Fibroblast of skin of right biceps (primary cell): ENCODE measurements around the gene TRPM6.

Source experiments
- DNase-seq: peaks from one replicate; pipeline ENCODE4 v3.0.0-alpha.2; 2013

The TRPM6 gene

DNA sequence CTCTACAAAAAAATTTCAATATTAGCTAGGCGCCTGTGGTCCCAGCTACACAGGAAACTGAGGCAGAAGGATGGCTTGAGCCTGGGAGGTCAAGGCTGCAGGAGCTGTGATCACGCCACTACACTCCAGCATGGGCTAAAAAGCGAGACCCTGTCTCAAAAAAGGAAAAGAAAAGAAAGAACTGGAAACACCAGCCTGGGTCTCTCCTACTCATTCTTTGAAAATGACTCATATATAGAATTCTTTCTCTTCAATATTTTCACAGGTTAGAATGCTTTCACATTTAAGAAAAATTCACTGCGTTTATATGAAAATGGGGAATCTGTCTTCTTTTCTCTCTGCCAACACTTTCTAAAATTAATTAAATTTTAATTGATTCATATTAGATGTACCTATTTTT lies 115.6 kb downstream of the TRPM6 start:
- no peak for DNase-seq

DNA sequence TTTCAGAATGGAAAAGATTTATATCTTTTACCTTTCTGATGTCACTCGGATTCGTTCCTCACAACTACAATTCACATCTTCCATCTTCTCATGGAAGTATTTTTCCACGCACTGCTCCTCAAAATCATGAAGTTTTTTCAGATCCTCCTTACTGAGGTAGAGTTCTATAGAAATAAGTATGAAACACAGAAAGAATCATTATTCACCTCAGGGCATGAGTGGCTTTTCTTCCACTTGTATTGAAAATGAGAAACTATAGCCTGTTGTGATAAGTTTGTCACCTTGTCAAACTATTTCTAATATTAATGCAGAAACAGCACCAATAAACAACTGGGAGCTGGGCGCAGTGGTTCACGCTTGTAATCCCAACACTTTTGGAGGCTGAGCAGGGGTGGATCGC lies 116.0 kb downstream of the TRPM6 start:
- no peak for DNase-seq

DNA sequence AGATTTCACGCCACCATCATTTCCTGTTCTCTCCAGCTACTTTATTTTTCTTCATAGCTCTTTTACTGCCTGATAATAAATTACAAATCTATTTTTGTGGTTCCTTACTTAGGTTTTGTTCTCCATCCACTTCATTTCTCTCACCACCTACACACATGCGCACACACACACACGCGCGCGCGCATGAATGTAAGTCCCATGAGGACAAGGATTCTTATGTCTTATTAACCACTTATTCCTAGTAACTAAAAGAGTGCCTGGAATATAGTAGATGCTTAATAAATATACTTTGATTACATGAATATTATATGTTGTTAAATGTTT lies 116.5 kb downstream of the TRPM6 start:
- no peak for DNase-seq

DNA sequence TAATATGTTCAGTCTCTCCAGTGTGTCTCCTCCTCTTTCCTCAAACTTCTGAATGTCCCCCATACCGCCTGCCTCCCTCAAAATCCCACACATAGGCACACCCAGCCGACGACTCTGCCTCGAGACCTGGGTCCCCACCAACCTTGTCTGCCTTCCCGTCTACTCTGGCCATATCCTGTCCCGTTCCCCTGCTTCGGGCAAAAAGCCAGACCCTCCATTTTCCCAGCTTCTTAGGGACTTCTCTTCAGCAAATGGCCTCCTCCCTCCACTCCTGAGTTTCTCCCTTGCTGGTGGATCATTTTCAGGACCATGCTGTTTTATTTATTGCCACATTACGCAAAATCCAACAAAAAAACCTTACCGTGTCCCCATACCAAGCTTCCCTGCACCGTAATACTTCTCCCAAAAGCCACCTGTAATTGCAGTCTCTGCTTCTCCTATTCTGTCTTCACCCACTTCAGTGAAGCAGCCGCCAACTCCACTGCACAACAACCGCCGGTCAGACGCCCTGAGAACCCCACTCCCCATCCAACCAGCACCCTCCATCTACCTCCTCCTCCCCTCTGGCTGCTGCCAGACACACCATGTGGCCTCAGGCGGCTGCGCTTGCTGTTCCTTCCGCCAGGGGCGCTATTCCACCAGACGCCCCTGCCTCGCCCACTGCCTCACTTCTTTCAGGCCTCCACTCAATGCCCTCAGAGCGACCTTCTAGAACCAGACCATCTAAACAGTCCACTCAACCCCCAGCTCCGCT lies 117.0 kb downstream of the TRPM6 start:
- peak; percentile 20 for DNase-seq

DNA sequence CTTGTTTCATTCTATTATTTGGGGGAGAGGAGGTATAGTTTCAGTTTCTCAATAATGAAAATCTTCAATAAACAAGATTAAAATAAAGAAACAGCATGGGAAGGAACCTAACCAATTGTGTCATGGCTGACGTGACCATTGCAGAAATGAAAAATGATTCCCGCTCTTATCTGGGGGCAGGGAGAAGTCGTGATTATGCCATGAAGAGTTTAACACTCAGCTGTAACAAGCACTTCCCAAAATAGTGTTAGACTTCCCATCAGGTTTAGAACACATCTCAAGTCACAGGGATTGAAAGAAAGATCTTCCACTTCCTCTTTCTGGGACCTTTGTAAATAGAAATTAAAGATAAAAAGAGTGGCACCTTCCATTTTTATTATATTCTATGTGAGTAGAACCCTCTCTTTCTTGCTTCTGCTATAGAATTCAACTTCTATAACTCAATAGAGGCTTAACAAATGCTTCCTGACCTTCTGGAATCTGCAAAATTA lies 122.2 kb downstream of the TRPM6 start:
- DNase-seq = no peak

DNA sequence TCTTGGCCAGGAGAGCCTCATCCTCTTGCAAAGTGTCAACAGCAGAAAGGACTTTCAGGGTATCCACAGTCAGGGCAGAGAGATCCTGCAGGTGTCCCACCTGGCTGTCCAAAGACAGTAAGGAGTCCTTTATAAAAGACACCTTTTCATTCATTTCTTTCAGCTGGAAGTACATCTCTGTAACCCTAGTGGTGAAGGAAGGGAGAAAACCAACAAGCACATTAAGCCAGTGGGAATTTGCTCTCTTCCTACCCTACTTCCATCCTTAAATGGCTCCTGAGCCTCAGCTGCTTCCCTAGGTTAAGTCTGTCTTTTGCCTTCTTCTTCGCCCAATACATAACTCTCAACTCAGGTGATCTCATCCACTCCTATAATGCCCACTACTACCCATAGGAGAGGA lies 124.8 kb downstream of the TRPM6 start:
- DNase-seq = no peak

DNA sequence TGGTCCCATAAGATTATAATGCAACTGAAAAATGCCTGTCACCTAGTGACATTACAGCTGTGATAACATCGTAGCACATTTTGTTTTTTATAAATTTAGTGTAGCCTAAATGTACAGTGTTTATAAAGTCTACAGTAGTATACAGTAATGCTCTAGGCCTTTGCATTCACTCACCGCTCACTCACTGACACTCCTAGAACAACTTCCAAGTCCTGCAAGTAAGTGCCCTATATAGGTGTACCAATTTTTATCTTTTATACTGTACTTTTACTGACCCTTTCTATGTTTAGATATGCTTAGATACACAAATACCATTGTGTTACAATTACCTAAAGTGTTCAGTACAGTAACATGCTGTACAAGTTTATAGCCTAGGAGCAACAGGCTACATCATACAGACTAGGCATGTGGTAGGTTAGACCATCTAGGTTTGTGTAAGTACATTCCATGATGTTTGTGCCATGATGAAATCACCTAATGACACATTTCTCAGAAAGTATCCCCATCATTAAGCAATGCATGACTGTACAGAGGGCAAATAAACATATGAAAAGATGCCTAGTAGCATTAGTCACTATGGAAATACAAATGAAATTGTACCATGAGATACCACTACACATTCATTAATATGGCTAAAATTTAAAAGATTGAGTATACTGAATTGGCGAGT lies 127.6 kb downstream of the TRPM6 start:
- DNase-seq = peak; percentile 90

DNA sequence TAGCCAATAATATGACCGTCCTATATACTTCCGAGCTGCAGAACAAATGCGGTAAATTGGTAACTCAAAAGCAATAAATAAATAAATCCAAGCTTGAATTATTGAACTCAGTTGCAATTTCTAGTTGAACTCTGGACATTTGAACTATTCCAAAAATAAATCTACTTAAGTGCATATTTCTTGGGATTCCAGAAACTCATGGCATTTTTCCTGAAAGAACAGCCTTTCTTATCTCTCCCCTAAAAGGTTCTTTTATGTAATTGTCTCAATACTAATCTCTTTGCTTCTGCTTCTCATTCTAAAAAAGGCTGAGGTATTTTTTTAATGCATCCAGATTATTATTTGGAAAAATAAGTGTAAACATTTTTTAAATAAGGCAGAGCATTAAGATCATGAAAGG lies 131.7 kb downstream of the TRPM6 start:
- no peak for DNase-seq

DNA sequence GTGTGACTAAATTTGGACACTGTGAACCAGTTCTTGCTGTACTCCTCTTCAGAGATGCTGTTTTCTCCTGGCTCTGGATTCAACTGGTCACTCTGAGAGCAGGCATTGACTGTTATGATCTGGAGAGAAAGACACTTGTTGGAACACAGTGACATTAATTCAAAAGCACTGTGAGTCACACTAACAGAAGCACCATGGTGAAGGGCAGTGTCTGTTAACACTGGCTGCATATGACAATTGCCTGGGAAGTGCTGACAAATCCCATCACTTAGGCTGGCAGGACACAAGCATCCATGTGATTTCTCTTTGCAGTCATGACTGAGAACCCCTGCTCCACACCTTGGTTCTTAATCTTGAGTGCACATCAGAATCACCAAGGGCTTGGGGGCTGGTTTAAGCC lies 132.4 kb downstream of the TRPM6 start:
- no peak for DNase-seq

DNA sequence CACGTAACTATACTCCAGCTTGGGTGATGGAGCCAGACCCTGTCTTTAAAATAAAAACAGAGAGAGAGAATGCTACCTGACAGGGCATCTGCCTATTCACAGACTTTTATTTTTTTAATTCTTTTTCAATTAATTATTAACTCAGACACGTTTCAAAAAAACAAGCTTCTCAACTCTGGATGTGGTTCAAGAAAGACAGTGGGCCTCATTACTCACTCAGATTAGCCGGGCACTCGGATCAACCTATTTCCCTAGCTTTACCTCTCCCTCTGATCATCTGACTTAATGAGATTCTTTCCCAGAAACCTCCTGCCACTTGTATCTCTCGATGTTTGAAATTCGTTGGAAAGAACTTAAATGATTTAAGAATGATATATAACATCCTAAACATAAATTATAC lies 134.1 kb downstream of the TRPM6 start:
- DNase-seq = no peak

DNA sequence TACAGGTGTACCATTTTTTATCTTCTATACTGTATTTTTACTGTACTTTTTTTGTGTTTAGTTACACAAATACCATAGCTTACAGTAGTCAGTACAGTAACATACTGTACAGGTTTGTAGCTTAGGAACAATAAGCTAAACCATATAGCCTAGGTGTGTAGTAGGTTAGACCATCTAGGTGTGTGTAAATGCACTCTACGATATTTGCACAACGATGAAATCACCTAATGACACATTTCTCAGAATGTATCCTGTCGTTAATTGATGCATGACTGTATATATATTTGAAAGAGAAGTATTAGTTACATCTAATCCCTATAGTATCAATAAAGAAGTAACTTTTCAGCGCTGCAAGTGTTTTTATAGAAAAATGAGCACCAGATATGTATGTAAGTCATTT lies 138.8 kb downstream of the TRPM6 start:
- no peak for DNase-seq

DNA sequence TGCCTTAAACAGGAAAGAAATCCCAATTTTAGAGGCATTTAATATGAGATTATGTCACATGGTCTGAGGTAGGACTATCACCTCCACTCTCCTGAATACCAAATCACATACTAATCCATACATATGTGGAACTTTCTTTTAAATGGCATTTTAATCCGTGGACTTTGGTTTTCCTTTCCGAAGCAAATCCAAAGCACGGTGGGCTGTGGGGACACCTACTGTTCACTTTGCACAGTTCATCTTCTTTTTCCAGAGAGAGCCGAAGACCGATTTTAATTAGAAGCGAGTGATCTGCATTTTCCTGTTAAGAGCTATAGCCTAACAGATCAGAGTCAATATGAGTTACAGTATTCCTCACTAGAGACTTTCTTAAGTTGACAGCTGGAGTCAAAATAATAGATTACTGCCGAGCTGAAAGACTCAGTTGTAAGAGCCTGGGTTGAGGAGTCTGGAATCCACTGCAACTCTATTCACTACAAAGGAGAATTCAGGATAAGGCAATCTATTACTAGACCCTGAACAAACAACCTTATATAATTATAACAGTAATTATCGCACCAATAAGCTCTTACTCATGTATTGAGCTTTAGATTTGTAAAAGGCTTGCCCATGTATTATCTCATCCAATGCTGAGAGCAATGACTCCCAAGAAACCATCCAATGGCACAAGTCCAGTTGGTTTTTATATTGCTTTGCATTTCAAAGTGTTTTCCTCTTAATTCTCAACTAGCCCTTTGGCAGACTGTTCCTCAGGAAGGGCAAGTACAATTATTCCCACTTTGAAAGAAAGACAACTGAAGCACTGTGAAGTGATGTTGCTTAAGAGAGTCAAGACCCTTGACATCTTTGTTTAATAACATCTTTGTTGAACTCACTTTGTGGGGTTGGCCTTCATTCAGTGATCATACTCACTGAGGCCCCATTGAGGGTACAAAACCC lies 144.7 kb downstream of the TRPM6 start:
- peak; percentile 26 for DNase-seq

DNA sequence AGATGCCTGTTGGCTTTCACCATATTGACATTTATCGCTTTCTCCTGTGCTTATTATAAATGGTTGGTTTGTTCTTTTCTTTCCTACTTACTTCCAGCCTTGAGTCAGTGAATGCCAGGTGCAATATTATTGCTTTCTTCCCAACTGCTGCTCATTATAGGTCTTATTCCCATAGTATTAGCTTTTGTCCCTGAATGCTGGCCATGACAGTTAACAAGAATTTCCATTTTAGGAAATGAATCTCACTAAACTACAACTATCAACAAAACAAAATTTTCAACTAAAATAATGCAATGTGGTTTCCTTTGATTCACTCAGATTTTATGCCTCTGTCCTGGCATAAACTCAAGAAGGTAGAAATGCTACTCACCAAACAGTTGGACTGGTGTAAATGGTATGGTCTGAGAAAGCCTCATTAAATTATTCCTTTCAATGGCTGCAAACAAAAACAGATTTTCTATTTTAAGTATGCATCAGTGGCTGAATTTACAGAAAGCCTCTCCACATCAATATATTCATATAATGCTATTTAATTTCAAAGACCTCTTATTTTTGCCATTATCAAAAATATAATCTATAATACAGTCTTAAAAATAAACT lies 145.4 kb downstream of the TRPM6 start:
- no peak for DNase-seq

DNA sequence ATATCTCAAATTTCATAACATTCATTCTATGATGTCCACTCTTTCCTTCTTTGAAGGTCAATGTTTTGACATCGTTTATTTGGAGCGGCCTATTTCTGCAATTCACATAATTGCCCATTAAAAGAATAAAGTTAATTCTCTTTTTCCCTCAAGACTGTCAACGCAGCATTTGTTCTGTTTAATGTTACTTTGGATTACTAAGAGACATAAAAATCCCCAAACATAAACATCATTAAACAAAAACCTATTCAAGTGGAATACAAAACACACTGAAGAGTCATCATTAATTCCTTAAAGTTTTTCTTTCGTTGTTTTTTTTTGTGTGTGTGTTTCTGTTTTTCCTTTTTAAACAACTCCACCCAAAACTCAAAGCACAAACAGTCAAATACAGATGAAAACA lies 151.1 kb downstream of the TRPM6 start:
- DNase-seq = no peak

DNA sequence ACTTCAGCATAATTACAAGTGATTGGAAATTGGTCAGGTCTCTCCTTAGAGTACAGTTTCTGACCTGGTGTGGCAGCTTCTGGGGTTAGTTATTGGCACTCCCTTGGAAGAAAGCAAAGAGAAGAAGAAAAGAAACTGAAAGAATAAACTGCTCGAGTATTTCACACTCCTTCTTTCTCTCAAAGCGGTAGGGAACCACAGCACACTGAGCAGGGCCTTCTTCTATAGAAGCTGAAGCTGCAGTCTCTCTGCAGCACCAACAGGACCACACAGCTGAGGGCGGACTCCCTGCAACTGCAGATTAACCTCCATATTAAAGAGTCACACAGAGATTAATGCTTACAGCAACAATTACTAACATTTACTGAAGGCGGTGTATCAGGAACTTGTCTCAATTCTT lies 152.0 kb downstream of the TRPM6 start:
- no peak for DNase-seq

DNA sequence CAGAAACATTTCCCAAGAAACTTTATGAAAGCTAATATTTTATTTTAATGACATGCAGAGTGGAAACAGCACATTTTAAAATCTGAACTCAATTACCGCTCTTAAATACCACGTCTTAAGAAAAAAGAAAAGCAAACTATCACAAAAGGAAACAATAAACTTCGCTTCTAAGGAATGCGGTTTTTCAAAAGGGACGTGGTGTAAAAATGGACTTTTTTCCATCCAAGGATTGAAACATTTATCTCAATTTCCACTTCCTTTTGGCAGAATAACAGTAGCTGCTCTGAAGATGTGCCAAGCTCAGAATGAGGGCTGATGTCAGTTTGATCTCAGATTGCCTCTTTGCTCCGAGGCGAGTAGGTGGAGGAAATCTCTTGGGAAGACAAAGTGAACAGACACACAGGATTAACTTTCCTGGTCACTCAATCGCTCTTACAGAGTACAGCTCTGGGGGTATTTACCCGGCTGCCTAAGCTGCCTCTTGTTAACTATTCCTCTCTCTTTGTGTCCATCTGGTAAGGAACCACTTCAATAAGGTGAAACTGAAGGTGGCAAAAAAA lies 158.5 kb downstream of the TRPM6 start:
- DNase-seq = peak; percentile 11

DNA sequence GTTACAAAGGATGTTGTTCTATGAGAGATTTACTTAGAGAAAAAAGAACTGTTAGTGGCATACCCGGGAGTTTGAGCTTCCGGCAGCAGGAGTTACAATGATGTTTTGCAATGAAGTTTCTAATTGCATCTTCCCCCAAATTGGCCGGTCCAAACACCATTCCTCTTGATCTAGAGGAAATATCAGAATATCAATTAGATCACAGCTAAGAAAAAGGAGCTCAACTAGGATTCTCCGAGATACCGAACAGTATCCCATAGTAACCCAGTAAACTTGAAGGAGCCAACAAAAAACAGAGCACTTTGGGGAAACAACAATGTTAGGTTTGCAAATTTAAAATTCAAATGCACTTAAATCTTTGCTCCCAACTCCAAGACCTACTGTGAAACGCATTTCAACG lies 159.5 kb downstream of the TRPM6 start:
- no peak for DNase-seq

DNA sequence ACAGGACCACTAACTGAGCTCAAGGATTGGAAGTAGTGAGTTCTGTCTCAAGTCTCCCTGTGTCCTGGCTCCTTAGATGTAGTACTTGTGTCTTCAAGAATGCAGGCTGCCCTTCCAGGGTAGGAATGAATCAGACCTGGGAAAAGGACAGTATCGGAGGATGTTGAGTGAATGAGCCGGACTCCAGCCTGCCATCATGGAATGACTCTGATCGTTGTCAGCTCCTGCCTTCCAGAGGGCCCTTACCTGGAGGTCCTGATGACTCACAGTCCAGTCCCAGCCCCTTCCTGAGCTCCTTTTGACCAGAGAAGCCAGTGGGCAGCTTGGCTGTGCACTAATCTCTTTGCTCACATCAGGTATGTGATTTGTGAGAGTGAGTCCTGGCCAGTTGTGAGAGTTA lies 161.1 kb downstream of the TRPM6 start:
- no peak for DNase-seq

DNA sequence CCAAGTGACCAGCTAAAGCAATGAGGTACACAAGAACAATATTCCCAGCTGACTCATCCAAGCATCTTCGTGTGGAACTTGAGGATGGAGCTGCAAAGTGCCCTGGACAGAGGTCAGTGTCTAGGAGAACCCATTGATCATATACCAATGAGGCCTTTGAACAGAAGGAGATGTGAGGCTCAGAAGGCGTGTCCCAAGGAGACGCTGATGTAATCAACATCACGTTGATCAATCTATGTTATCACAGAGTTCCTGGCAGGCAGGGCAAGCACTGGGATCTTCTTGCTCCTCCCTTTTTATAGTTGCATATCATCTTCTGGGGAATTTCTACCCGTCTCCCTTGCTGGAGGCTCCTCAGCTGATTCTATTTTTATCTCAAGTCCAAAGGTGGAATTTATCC lies 163.4 kb downstream of the TRPM6 start:
- no peak for DNase-seq

DNA sequence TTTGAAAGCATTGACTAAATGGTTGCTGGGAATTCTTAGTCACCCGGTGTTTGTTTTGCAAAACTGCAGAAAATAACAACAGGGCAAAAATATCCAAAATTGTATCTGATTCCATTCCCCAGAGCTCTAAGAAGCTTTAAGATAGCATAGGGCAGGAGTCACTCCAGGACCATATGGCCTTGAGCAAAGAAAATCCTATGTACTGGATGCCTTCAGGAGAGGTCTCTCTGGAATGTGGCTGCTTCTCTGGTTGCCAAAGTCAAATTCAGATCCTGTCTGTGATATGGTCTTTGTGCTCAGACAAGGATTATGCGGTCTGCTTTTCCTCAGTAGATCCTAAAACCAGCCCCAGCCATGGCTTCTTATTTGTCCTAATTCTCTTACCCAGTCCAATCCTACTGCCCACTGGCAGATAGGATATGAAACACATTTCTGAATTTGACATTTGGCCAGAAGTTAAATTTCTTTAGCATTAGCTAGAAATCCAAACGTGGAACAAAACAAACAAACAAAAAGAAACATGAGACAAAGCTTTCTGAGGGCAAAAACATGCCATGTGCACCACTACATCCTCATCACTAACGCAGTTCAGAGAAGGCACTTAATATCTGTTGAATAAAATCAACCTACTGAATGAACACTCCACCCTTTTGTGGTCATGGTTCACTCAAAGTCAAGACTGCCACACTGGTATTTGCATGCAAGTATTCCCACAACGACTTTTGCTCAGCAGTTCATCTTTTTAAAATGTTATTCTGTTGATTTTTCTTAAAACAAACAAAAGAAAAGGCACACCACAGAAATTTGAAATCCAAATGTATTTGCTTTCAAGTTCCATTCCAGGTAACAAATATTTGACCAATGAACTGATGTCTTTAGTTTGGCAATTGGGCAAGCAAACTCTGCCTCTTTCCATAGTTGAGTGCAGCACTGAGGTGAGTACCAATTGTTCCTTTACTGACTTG lies 165.7 kb downstream of the TRPM6 start:
- DNase-seq = no peak

DNA sequence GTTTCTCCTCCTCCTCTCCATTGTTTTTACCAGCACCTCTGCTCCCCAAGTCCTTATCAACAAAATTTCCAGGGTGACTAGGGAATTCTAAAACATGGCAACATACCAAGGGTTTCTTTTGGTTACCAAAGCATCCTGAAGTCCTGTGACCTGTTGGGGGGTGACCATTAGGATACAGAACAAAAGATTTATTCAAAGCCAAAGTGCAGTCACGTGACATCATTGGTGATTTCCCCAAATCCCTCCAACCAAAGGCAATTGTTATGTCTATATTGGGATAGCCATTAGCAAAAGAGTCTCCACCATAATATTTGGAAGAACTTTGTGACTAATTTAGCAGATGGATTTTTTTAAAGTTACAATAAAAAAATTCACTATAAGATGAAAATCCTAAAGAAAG lies 168.4 kb downstream of the TRPM6 start:
- no peak for DNase-seq

DNA sequence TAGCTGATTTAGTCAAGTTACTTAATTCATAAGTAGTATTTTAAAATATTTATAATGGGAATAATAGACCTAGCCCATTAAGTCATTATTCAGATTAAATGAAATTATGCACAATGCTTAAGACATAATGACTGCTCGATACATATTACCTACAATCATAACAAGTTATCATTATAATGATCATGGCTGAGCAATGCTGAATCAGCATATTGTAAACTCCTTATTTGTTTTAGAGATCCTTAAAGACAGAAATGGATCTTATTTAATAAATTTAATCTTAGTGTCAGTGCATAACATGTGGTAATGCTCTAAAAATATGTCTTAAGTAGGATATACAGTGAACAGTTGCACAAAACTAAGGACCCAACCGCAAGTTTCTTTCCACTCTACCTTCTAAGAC lies 169.0 kb downstream of the TRPM6 start:
- no peak for DNase-seq
